OCI-LY3 (cell line): ENCODE data around the gene SMAD6.

Source experiments
- EZH2phosphoT487 ChIP-seq: fragments of 200-600 bp; shearing (Covaris generic); IDR thresholded peaks from 2 replicates; pipeline ENCODE4 v1.6.1; 2018; ENCODE audit warnings: antibody characterized with exemption, mixed run types, low read depth
- TF ChIP-seq, protein P1 (sequence below): fragments of 200-600, 300-600 bp; sonication (generic); IDR thresholded peaks from 2 replicates; pipeline ENCODE4 v1.5.1; 2014; ENCODE audit warnings: antibody characterized with exemption, low read length, low read depth

DNA sequence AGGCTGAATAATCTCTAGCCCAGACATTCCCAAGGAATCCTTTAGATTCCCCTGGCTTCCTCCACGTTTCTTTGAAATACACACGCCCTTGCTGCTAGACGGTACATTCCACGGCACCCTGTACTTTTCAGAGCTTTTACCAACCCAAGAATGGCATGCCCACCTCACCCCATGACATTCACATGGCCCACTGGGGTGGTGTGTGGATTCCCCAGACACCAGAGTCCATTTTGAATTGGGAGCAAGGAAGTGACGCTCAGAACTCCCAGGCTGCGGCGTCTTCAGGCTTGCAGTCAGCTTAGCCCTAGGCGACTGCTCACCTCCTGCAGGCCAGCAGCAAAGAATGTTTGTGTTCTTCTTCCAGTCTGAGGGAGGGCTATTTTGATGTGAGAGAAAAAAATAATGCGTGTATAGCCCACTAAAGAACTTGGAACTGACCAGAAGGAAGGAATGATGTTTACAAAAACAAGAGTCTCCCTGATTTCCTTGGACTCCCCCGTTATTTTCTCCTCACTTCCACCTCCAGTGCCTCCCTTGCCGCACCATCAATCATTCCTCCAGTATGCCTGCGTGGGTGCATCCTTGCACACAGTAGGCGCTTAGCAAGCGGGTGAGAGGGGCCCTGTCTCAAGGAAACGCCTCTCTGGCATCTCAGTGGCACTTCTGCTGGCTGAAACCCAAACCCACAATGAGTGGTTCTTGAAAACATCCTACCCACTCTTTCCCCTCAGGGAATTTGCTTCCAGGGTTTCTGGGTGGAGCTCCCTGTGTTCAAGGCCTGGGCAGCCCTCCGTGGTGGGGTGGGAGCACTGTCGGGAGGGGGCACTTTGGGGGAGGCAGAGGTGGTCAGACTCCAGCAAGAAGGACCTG, 59.9 kb downstream of the SMAD6 start:
- TF ChIP-seq, protein P1, sequence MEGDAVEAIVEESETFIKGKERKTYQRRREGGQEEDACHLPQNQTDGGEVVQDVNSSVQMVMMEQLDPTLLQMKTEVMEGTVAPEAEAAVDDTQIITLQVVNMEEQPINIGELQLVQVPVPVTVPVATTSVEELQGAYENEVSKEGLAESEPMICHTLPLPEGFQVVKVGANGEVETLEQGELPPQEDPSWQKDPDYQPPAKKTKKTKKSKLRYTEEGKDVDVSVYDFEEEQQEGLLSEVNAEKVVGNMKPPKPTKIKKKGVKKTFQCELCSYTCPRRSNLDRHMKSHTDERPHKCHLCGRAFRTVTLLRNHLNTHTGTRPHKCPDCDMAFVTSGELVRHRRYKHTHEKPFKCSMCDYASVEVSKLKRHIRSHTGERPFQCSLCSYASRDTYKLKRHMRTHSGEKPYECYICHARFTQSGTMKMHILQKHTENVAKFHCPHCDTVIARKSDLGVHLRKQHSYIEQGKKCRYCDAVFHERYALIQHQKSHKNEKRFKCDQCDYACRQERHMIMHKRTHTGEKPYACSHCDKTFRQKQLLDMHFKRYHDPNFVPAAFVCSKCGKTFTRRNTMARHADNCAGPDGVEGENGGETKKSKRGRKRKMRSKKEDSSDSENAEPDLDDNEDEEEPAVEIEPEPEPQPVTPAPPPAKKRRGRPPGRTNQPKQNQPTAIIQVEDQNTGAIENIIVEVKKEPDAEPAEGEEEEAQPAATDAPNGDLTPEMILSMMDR = no peak
- TF ChIP-seq EZH2phosphoT487 = no peak
